ENCODE measurements around the gene NSD2. TPM values are rescaled to one million over a fixed set of nuclear protein-coding genes. Genes with fewer than 3 reads are reported as not detected.

NSD2 gene
- total RNA-seq, 4 donors from 2014 or later = 56.0 to 255 (median 98.9) TPM

- peaks cover 0 to 38% (median 8%) of the 10 kb centered on the region in 4 donors for H3K4me1 ChIP-seq
- DNase-seq = no peak
Observed at GRCh38 chr4:1856943-1857699, 14.1 kb upstream of the NSD2 start.

GRCh38 chr4:1857931-1858330 is 13.3 kb upstream of the NSD2 start:
- Histone ChIP-seq H3K27ac (no peak overlapping the region), H3K4me1 (peaks cover 0 to 38% (median 9%) of the 10 kb centered on the region in 4 donors)
- DNase-seq = no peak

More at GRCh38 chr4:1856943-1857699, 14.1 kb upstream of the NSD2 start:
- H3K4me3 ChIP-seq = peak overlapping the region; percentile 90 to 97 (median 94)
- no peaks in the 10 kb centered on the region for H3K27me3 ChIP-seq
- no peaks in the 10 kb centered on the region for H3K9me3 ChIP-seq
- peak overlapping the region; percentile 75 to 86 (median 82) for H3K27ac ChIP-seq
- no peak for TF ChIP-seq POLR2A (IDR thresholded peaks at IDR 0.05)
- TF ChIP-seq CTCF (IDR thresholded peaks at IDR 0.05) = no peak
- H3K36me3 ChIP-seq = no peaks in the 10 kb centered on the region

GRCh38 chr4:1859389-1859753 is 11.8 kb upstream of the NSD2 start:
- no peaks in the 10 kb centered on the region for H3K9me3 ChIP-seq
- H3K36me3 ChIP-seq = no peaks in the 10 kb centered on the region
- TF ChIP-seq CTCF (IDR thresholded peaks at IDR 0.05) = peak in 1 of 6 experiments; percentile 12
- no peak for TF ChIP-seq POLR2A (IDR thresholded peaks at IDR 0.05)
- H3K27me3 ChIP-seq = no peaks in the 10 kb centered on the region
- H3K27ac ChIP-seq = no peak overlapping the region
- H3K4me3 ChIP-seq = no peak overlapping the region
- H3K4me1 ChIP-seq = peaks cover 0 to 38% (median 9%) of the 10 kb centered on the region in 4 donors
- DNase-seq = no peak

More at GRCh38 chr4:1857931-1858330, 13.3 kb upstream of the NSD2 start:
- H3K4me3 ChIP-seq = no peak overlapping the region
- no peaks in the 10 kb centered on the region for H3K27me3 ChIP-seq
- TF ChIP-seq CTCF (IDR thresholded peaks at IDR 0.05) (no peak), POLR2A (IDR thresholded peaks at IDR 0.05) (no peak)
- no peaks in the 10 kb centered on the region for H3K9me3 ChIP-seq
- H3K36me3 ChIP-seq = no peaks in the 10 kb centered on the region

GRCh38 chr4:1862055-1862911 is 8.9 kb upstream of the NSD2 start:
- no peak for DNase-seq
- no peaks in the 10 kb centered on the region for H3K27me3 ChIP-seq
- peak overlapping the region in 1 of 4 donors; percentile 27 for H3K27ac ChIP-seq
- H3K4me3 ChIP-seq = peak overlapping the region; percentile 15 to 34 (median 28)
- no peaks in the 10 kb centered on the region for H3K36me3 ChIP-seq
- no peaks in the 10 kb centered on the region for H3K9me3 ChIP-seq
- TF ChIP-seq POLR2A (IDR thresholded peaks at IDR 0.05) = no peak
- no peak for TF ChIP-seq CTCF (IDR thresholded peaks at IDR 0.05)
- H3K4me1 ChIP-seq = peaks cover 0 to 19% (median 2%) of the 10 kb centered on the region in 4 donors

- no peaks in the 10 kb centered on the region for H3K9me3 ChIP-seq
- TF ChIP-seq POLR2A (IDR thresholded peaks at IDR 0.05) (no peak), CTCF (IDR thresholded peaks at IDR 0.05) (no peak)
- H3K4me1 ChIP-seq = peaks cover 0 to 13% (median 2%) of the 10 kb centered on the region in 4 donors
- no peak for DNase-seq
- no peaks in the 10 kb centered on the region for H3K36me3 ChIP-seq
- no peaks in the 10 kb centered on the region for H3K27me3 ChIP-seq
- H3K27ac ChIP-seq = no peak overlapping the region
- H3K4me3 ChIP-seq = no peak overlapping the region
Observed at GRCh38 chr4:1862961-1863296, 8.3 kb upstream of the NSD2 start.

All from Peyer's patch (tissue), 4 donors.